NK-92 (cell line): Measurements from ENCODE around the gene ALKBH3.

Experiments
- DNase-seq: peaks from one replicate; lab custom pipeline; 2025; ENCODE audit not compliant: unreplicated experiment; lab: John Stamatoyannopoulos, UW

ALKBH3 gene

DNA sequence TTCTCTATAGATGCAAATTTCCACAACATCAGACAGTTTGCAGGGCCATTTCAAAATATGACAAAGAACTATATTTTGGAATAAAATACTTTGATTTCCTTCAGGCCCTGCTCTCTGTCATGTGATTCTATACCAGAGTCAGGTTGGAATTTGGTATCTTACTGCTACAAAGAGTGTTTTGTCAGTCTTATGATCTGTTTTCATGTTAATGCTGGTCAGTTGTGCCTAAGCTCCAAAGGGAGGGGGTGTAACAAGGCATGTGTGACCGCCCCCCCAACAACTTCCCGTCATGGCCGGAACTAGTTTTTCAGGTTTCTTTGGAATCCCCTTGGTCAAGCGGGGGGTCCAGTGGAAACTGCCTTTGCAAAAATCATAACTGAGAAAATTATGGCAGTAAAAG, 76.9 kb downstream of the ALKBH3 start:
- no peak for DNase-seq

DNA sequence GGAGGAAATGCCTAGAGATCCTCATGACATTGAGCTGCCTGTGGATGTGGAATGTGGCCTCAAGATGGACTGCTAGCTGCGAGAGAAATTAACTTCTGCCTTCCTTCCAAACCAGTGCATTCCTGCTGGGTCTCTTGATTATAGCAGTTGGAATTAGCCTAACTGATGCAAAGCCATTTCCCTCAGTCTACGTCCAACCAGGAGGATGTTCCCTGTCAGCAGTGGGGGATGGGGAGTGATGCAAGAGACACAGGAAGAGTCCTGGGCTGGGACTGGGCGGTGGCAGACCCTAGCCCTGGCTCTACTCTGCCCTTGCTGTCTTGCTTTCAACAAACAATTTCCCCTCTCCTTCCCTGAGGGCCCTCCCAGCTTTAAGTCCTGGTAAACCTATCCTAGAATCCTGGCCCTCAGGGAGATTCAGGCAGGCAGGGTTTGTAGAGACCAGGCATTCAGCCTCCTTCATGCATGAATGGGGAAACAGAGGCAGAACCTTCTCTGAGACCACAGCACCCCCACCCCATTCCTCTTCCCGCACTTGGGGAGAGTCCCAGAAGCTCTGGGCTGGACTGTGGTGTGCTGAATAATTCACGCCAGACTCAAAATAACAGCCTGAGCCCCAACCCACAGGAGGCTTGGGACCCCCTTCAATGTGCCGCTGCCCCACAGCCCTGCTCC, 78.8 kb downstream of the ALKBH3 start:
- DNase-seq: no peak

DNA sequence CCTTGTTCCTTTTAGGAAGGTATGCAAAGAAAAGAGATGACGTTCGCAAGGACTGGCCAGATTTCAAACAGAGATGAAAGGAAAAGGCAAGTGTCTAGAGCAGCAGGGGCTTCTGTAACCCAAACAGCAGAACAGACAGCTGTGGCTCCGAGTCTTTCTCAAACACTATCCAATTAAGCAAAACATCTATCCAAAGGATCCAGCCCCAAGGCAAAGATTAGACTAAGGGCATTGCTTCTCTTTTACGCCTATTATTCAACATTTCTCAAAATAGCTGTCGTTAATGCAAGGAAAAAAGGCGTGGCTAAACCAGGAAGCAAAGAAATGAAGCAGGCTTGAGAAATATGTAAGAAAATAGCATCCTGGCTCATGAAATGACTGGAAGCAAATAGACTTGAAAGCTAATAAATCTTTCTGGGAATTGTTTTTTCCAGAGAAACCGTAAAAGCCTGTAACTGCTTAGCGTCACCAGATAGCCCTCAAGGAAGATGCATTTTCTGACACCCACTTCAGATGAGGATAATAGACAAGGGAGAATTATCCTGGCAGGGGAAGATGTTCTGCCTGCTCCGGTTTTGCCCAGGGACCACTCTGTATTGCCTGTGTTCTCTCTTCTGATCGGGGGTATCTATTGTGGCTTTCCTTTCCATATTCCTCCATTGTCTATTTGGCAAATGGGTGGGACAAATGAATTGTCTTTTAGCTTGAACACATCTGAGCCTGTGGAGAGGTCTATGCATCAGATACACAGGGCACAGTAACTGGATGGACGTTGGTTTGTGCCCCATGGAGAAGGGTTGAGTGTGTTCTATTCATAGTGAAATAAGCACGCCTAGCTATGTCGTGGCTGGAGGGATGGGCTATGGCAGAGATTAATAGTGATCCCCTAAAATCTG, 82.0 kb downstream of the ALKBH3 start:
- no peak for DNase-seq

DNA sequence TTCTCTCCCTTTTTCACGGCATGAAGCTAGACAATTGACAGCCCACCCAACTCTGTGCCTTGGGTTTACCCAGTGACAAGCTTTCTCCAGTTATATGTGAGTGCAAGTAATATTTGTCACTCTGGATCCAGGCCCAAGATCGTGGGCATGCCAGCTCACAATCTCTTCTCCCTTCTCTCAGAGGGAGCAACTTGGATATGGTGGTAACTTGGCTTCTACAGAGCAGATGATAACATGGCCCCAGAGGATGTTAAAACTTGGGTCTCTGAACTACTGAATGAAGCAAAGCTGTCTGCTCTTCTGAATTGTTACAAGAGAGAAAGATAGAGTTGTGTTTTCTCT, 82.6 kb downstream of the ALKBH3 start:
- DNase-seq: no peak

DNA sequence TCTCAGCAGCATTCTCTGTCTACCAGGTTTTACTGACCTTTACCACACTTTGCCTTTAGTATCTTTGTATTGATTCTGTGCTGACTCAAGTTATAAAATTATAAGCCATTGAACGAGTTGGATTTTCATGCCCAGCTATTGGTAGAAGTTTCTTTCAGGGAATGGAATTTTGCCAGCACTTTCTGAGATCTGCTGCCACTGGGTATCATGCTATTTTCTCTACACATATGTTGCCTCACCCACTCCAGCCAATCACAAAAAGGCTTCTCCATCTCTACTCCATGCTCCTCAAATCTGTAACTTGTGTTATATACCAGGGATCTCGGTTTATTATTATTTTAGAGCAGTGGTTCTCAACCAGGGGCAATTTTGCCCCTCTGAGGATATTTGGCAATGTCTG, 87.0 kb downstream of the ALKBH3 start:
- DNase-seq: no peak

DNA sequence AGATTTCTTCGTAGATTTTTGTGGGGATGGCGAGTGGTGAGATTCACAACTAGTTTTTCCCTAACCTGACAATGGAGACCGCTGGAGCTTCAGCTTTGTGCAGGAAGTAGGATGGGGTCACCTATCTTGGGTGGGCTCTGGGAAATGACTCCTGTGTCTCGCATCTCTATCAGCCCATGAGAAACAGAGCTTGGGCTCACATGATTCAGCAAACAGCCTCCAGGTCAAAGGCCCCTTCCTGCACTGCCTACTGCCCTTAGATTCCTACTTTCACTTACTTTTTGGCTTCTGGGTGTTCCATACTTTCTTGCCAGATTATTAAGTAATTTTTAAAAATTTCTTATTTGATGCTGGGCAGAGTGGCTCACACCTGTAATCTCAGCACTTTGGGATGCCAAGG, 88.1 kb downstream of the ALKBH3 start:
- DNase-seq: no peak

DNA sequence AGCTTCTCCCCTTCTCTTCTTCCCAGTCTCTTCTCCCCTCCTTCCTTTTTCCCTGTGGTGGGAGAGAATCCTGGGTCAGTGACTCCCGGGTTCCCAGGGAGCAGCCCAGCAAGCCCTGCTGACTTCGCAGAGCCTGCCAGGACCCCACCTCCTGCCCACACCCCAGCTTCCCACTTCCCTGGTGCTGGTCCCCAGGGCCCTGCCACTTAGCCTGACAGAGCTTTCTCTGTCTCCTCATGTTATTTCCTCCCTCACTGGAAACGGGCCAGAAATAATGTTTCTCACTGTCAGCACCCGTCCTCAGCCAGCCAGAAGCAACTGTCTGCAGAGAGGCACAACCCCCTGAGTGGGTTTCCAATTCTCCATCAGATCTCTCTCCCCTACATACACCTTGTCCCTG, 88.9 kb downstream of the ALKBH3 start:
- no peak for DNase-seq
